Gastroesophageal sphincter (tissue), 3 donors: Measurements from ENCODE around the gene PAIP1.

Source experiments
- CTCF ChIP-seq, 4 experiments: fragments of 200-600 bp in 2 of 4; fragments of 450-650 bp in 2 of 4; sonication (generic) in 1 of 4; IDR thresholded peaks; one replicate each; pipeline ENCODE4 v1.5.1; 2017 to 2019; ENCODE audit warnings: antibody characterized with exemption in 4 of 4, mild to moderate bottlenecking in 2 of 4, moderate library complexity in 2 of 4
- EP300 ChIP-seq: sonication (generic); formaldehyde crosslinking; IDR thresholded peaks from one replicate; pipeline ENCODE4 v1.6.1; 2017; ENCODE audit warnings: antibody characterized with exemption, mild to moderate bottlenecking
- POLR2AphosphoS5 ChIP-seq: sonication (generic); formaldehyde crosslinking; IDR thresholded peaks from one replicate; pipeline ENCODE4 v1.6.1; 2017; ENCODE audit warnings: antibody characterized with exemption

- TF ChIP-seq EP300 = no peak
- TF ChIP-seq CTCF (IDR thresholded peaks at IDR 0.05) = no peak
- no peak for TF ChIP-seq POLR2AphosphoS5
Measured at GRCh38 chr5:43588842-43589241, 32.0 kb upstream of the PAIP1 start.
